Smooth muscle cell of the brain vasculature (primary cell): Measurements from ENCODE around the gene RASSF5.
A peak's percentile ranks its signal among the peaks of the same experiment; 100 is the strongest.
"Not testable (repeated sequence)": the region's sequence is repeated elsewhere in the genome, so short reads cannot be mapped to it uniquely, and the experiment has no call there.

ENCODE experiments used
- DNase-seq: peaks from one replicate; pipeline ENCODE4 v3.0.0-alpha.2; 2012; ENCODE audit warnings: low read depth, low spot score

Gene RASSF5

DNA sequence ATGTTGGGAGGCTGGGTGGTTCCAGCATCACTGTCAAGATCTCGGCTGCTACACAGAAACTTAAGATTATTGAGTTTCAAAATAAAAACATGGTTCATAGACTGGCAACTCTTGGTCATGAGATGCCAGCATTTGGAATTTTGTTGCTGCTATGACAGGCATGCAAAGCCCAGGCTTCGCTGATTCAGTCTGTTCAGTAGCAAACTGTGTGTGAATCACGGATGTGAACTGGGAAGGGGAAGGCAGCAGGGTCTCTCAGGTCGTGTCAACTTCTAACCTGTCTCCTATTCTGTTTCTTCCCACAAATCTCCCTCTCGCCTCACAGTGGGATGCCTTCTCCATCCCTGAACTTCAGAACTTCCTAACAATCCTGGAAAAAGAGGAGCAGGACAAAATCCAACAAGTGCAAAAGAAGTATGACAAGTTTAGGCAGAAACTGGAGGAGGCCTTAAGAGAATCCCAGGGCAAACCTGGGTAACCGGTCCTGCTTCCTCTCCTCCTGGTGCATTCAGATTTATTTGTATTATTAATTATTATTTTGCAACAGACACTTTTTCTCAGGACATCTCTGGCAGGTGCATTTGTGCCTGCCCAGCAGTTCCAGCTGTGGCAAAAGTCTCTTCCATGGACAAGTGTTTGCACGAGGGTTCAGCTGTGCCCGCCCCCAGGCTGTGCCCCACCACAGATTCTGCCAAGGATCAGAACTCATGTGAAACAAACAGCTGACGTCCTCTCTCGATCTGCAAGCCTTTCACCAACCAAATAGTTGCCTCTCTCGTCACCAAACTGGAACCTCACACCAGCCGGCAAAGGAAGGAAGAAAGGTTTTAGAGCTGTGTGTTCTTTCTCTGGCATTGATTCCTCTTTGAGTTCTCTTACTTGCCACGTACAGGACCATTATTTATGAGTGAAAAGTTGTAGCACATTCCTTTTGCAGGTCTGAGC, 79.4 kb downstream of the RASSF5 start:
- DNase-seq, result no peak

DNA sequence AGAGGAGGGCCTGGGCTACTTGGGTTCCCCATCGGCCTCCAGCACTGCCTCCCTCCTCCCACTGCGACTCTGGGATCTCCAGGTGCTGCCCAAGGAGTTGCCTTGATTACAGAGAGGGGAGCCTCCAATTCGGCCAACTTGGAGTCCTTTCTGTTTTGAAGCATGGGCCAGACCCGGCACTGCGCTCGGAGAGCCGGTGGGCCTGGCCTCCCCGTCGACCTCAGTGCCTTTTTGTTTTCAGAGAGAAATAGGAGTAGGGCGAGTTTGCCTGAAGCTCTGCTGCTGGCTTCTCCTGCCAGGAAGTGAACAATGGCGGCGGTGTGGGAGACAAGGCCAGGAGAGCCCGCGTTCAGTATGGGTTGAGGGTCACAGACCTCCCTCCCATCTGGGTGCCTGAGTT, 80.6 kb downstream of the RASSF5 start:
- no peak for DNase-seq

DNA sequence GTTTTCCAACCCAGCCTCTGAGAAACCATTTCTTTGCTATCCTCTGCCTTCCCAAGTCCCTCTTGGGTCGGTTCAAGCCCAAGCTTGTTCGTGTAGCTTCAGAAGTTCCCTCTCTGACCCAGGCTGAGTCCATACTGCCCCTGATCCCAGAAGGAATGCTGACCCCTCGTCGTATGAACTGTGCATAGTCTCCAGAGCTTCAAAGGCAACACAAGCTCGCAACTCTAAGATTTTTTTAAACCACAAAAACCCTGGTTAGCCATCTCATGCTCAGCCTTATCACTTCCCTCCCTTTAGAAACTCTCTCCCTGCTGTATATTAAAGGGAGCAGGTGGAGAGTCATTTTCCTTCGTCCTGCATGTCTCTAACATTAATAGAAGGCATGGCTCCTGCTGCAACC, 81.2 kb downstream of the RASSF5 start:
- no peak for DNase-seq

DNA sequence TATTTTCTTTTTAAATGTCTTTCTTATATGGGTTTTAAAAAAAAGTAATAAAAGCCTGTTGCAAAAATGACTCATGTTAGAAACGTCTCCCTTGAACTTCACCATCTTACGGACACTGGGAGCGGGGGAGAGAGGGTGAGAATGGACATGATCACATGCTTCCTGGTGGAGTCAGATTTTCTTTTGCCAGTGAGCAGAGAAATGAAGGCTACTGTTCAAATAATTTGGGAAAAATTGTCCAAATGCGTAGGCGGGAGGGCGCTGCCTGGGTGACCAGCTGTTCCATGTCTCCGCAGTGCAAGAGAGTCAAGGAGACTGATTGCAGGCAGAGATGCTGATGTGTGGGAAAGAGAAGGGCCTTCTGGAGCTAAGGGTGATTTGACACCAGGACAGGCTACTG, 81.9 kb downstream of the RASSF5 start:
- peak; percentile 43 for DNase-seq

DNA sequence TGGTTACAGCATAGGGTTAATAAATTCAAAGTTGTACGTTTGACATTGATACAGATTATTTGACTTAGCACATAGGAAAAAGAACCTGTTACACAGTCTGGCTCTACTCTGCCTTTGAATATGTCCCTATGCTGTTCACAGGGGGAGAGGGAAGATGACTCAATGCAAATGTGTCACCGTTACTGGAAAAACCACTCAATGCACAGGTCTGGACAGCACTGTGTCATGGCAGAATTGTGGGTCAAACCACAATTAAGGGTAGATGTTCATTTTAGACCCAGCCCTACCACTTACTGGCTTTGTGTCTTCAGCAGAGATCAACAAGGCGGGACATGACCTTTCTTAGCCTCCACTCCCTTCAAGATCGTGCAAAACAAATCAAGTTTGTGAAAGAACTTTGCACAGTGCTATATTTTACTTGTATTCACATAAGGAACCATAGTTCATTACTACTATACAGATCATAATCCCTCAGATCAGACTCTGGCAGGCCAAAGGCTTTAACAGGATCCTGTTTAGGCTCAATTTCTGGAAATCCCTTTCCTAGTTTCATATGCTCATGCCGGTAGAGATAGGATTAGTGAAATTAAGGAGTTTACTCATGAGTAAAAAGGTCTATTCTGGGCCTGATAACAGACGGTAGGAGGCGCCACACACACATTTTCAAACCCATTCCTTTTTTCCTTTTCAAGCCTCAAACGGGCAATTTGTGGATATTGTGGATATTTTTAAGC, 82.9 kb downstream of the RASSF5 start:
- no peak for DNase-seq

DNA sequence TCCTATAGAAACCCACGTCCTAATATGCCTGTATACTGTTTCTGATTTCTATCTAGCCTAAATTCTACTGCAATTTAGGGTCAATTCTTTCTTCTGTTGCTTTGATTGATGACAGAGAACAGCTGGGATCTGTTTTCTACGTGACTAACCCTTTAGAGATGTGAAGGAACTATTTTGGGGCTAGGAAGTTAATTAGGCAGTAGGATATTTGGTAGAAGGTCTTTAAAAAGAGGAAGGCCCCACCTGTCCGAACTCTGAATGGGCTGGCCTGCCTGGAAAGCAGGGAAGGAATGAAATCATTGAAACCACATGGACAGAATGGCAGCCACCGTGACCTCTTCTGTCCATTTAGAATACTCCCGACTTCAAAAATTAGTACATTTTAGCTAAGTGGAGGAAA, 83.9 kb downstream of the RASSF5 start:
- DNase-seq, result no peak

GRCh38 chr1:206591696-206592095, 84.4 kb downstream of the RASSF5 start:
- no peak for DNase-seq

DNA sequence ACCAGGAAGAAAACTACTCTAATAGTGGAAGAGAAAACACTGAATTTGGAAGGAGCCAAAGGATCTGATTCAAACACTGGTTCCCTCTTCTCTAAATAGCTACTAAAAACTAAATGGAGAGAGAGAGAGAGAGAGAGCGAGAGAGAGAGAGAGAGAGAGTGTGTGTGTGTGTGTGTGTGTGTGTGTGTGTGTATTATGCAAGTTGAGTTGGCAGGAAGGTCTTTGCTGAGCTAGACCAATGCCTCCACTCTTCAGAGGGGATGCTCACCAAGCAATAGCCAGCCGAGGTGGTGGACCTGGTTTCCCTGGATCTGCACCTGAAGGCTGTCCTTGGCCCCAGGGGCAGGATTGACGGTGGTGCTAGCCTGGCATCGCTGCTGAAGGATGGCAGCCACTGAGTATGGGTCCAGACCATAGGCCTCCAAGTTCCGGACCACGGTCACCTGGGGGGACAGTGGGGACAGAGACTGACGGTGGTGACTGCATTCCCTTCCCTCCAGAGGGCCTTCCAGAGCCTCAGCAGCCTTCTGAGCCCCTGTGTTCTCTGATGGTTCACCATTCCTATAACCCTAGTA, 86.1 kb downstream of the RASSF5 start:
- DNase-seq, result no peak

GRCh38 chr1:206595581-206596318, 88.4 kb downstream of the RASSF5 start:
- DNase-seq, result no peak

- no peak for DNase-seq
Observed at GRCh38 chr1:206596319-206596666, 89.0 kb downstream of the RASSF5 start.

GRCh38 chr1:206600527-206600926, 93.2 kb downstream of the RASSF5 start:
- DNase-seq, result no peak

GRCh38 chr1:206604861-206605260, 97.5 kb downstream of the RASSF5 start:
- no peak for DNase-seq

DNA sequence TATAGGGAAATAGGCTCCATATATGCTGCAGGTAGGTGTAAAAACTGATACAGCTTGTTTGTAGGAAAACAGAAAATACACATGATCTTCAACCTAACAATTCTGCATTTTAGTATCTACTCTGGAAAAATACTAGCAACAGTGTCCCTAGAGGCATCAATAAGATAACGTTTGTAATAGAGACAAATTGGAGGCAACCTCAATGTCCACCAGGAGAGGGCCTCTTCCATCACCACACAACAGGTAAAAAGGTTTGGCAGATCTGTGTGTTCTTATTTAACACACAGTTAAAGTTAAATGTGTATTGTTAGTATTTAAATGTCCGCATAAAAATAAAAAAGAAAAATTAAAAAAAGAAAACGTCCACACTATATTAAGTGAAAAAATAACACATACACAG, 99.5 kb downstream of the RASSF5 start:
- DNase-seq, result no peak

DNA sequence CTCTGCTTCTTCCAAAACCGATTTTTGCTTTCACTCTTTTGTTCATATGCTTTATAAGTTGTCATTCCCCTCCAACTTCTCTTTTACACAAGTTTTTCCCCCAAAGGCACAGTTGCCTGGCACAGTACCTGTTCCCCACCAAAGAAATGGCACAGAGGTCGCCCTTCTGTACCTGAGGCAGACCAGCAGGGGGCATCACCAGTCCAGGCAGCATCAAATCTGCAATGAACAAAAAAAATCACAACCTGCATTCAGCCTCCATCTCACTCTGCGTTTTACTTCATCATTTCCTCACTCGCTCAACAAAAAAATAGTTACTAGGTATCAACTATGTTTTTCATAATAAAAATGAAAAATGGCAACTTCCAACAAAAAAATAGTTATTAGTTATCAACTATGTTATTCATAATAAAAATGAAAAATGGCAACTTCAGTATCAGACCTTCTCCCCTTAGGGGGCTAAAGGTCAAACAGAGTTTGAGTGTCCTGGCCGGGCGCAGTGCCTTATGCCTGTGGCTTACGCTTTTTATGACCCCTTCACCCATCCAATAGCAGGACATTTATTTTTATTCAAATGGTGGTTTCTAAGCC, 100.9 kb downstream of the RASSF5 start:
- DNase-seq, result no peak

DNA sequence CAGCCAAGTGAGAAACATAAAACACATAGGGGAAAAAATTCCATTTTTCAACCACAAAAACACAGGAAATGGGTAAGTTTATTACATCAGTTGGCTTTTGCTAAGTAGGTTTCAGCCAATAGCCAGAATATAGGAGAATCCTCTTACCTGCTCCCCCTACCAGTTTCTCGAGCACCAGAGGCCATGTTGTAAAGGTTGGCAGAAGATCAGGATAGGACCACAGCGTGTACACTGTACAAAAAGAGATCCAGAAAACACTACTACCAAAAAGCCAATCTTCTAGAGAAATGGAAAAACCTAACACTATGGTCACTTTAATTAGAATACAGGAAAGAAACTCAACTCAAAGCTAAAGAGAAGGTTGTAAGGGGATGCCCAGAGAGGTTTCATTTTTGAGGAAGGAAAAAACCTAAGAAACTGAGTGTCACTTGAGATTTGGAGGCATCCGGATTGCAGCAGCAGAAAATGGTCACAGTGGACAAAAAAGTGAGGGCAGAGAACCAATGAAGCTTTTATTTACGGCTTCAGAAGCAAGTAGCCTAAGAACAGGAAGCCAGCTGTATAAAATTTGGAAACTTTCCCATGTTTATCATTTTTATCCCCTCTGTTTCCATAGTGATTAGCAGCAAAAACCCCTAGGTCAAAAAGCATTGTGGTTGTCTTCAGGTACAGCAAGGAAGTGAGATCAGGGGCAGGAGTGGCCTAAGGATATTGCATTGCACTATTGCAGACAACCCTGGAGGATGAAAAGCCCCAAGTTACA, 102.1 kb downstream of the RASSF5 start:
- no peak for DNase-seq

DNA sequence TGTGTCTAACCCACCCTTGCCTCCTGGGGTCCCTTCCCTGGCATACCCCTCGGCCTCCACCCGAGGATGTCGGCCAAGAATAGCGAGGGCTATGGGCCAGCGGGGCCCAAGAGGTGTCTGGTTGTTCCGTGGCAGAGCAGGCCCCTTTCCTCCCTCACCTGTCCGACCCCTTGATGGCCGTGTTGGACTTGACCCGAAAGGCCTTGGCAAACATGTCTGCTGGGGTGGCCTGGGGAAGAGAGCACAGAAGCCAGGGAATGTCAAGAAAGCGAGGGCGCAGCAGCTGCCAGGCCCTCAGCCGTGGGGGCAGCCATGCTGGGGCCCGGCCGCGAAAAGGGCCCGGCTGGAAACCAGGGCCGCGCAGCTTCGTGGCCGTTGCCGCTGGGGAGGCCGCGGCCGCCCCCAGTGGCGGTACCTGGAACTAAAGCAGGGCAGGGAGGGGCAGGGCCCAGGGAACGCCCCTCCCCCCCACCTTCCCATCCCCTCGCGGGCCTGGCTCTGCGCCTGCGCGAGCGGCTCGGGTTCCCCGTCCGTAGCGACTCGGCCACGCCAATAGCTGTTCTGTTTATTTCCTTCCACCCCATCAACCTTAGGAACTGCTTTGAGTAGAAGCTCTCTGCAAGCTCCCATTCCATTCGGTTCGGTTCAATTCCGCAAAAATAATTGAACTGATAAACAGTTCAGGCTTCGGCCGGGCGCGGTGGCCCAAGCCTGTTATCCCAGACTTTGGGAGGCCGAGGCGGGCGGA, 105.0 kb downstream of the RASSF5 start, which contains the start of gene EIF2D:
TSS of gene EIF2D (minus strand) at position 337 of the 748 bp plus-strand sequence. CDS start at position 214, 123 bp downstream.
- peak; percentile 80 for DNase-seq

GRCh38 chr1:206626396-206626795, 119.1 kb downstream of the RASSF5 start:
- DNase-seq, result not testable (repeated sequence)

DNA sequence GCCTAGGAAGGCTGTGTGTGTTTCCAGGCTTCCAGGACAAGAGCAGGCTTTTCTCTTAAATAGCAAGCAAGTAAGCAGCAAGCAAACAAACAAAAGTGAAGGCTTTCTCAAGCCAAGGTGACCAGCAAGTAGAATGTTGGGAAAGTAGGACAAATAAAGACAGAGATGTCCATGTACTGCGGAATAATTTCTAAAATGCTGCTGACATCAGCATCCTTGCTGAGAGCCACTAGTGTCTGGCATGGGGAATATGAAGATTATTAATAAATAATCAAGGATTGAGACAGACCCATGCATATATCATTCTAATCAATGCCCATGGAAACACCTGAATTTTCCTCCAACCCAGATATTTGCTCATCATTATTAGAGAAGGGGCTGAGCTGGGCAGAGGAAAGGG, 121.6 kb downstream of the RASSF5 start:
- DNase-seq, result no peak

DNA sequence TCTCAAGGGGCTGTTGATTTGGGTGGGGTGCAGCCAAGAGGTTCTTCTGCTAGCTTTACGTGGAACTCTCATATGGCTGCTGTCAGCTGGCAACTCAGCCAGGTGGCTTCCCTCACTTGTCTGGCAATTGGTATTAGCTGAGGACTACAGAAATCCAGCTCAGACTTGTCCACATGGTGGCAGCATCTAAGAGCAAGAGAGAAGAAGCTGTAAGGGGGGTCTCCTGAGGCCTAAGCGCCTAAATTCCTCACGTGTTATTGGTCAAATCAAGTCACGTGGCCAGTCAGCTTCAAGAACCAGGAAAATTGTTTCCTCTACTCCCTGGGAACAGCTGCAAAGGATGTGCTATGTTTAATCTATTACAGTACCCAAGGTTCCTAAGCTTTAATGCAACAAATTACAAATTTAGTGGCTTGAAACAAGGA, 123.8 kb downstream of the RASSF5 start:
- DNase-seq, result peak; percentile 62

GRCh38 chr1:206633708-206634121, 126.4 kb downstream of the RASSF5 start:
- DNase-seq, result no peak
